ENCODE measurements around the gene PHIP.
A peak's percentile ranks its signal among the peaks of the same experiment; 100 is the strongest.

The PHIP gene

GRCh38 chr6:79078075-79078969, at the start of gene PHIP:
Gene PHIP, minus strand, starts transcription at chr6:79078254. Its CDS starts 186 bp downstream, at chr6:79078068.
- DNase-seq (ENCODE audit: low read depth), result peak; percentile 91
- no peak for TF ChIP-seq CTCF (IDR thresholded peaks at IDR 0.05; ENCODE audit: control insufficient read depth, extremely low read depth, insufficient read depth)
- H3K4me3 ChIP-seq (ENCODE audit: low read depth, low read length), result peak within 1 kb of the TSS; percentile 84

- TF ChIP-seq CTCF (IDR thresholded peaks at IDR 0.05; ENCODE audit: control insufficient read depth, extremely low read depth, insufficient read depth), result no peak
- no peak overlapping the region for H3K4me3 ChIP-seq (ENCODE audit: low read depth, low read length)
- no peak for DNase-seq (ENCODE audit: low read depth)
Observed at GRCh38 chr6:79127660-79128059, 49.6 kb upstream of the PHIP start.

GRCh38 chr6:79119217-79119616, 41.2 kb upstream of the PHIP start:
- DNase-seq (ENCODE audit: low read depth), result no peak
- TF ChIP-seq CTCF (IDR thresholded peaks at IDR 0.05; ENCODE audit: control insufficient read depth, extremely low read depth, insufficient read depth), result no peak
- no peak overlapping the region for H3K4me3 ChIP-seq (ENCODE audit: low read depth, low read length)

- no peak for DNase-seq (ENCODE audit: low read depth)
- H3K4me3 ChIP-seq (ENCODE audit: low read depth, low read length), result no peak overlapping the region
- no peak for TF ChIP-seq CTCF (IDR thresholded peaks at IDR 0.05; ENCODE audit: control insufficient read depth, extremely low read depth, insufficient read depth)
Observed at GRCh38 chr6:79117752-79118151, 39.7 kb upstream of the PHIP start.

DNA sequence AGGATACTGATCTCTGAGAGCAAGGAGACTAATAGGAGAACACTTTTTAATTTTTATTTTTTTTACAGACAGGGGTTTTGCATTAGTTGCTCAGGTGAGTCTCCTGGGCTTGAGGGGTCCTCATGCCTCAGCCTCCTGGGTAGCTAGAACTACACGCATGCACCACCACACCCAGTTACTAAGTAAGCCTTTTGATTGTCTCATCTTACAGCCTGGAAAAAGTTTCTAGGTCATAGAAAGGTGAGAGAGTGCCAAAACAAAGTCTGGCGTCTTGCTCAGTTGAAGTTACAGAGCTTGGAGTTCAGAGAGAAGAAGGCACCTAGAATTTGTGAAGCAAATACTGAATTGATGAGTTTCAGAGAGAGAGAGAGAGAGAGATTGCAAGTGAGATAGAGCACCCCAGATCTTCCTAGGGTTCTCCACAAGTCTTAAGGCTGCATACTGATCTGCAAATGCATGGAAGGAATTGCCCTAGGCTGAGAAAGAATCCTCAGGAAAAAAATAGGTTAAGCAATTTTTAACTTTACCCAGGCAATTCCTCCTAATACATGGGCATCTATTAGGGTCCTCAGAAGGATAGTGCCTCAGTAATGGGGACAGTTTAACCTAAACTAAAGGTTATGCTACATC, 37.6 kb upstream of the PHIP start:
- no peak for DNase-seq (ENCODE audit: low read depth)
- TF ChIP-seq CTCF (IDR thresholded peaks at IDR 0.05; ENCODE audit: control insufficient read depth, extremely low read depth, insufficient read depth), result no peak
- H3K4me3 ChIP-seq (ENCODE audit: low read depth, low read length), result no peak overlapping the region

GRCh38 chr6:79111549-79111948, 33.5 kb upstream of the PHIP start:
- H3K4me3 ChIP-seq (ENCODE audit: low read depth, low read length), result no peak overlapping the region
- no peak for DNase-seq (ENCODE audit: low read depth)
- no peak for TF ChIP-seq CTCF (IDR thresholded peaks at IDR 0.05; ENCODE audit: control insufficient read depth, extremely low read depth, insufficient read depth)

All from LNCaP clone FGC (cell line).